HCT116 (cell line): ENCODE data around the gene CDC42EP3. TPM values are rescaled to one million over a fixed set of nuclear protein-coding genes. Genes with fewer than 3 reads are reported as not detected.

Experiments
- ATAC-seq: fragments of 200-7000 bp; cut with Tn5 transposase; 2 replicates; pipeline ENCODE4 v1.9.1; 2020; ENCODE audit warnings: mild to moderate bottlenecking, moderate library complexity
- BruUV-seq: library from RNA; stranded (reverse); fragments of 400-500 nt; replicated peaks from 2 replicates; lab custom pipeline; 2021; lab: Mats Ljungman, UMichigan
- CTCF ChIA-PET: fragments of 300-600 bp; sonication (Branson Sonifier 250); formaldehyde crosslinking; loops from one replicate; lab custom pipeline; 2021; ENCODE audit warnings: antibody characterized with exemption; lab: Charles Lee
- POLR2A ChIA-PET: fragments of 300-600, 350-600 bp; sonication (Branson Sonifier 250); formaldehyde crosslinking; loops from one replicate; lab custom pipeline; 2021; ENCODE audit warnings: antibody characterized with exemption; lab: Charles Lee
- RAD21 ChIA-PET, 2 experiments: fragments of 300-600 bp; sonication (Branson Sonifier 250); formaldehyde crosslinking; loops; one replicate each; lab custom pipeline; 2023; ENCODE audit warnings: low total read pairs in 2 of 2; ENCODE audit not compliant: uncharacterized antibody in 2 of 2, unreplicated experiment in 2 of 2, low non-redundant PET in 1 of 2; lab: Charles Lee
- DNase-seq: peaks from one replicate; pipeline ENCODE4 v3.0.0-alpha.2; 2010; ENCODE audit warnings: low read depth, low spot score
- H2AFZ ChIP-seq: fragments of 200-600 bp; shearing (Covaris generic), sonication (generic); 2 replicates; pipeline ENCODE4 v1.6.1; 2017; ENCODE audit warnings: low read depth, mixed run types, mixed read lengths, antibody characterized with exemption, low read length; ENCODE audit not compliant: poor library complexity, severe bottlenecking
- H3K27ac ChIP-seq: 2 replicates; pipeline ENCODE4 v1.5.1; 2012; ENCODE audit warnings: low read depth, low read length
- H3K27me3 ChIP-seq: fragments of 200-600 bp; sonication (generic); 2 replicates; pipeline ENCODE4 v1.6.1; 2016; ENCODE audit warnings: mixed run types, low read length, mixed read lengths; ENCODE audit not compliant: insufficient read depth
- H3K36me3 ChIP-seq, 2 experiments: fragments of 200-500 bp in 1 of 2; fragments of 200-600 bp in 1 of 2; sonication (Bioruptor generic) in 1 of 2; sonication (generic) in 1 of 2; 2 replicates each; pipeline versions ENCODE4 v1.5.1 to v1.6.1; 2014 to 2016; ENCODE audit warnings: low read length in 2 of 2, inconsistent platforms in 1 of 2, mixed read lengths in 1 of 2, mixed run types in 1 of 2; ENCODE audit not compliant: insufficient read depth in 2 of 2, control insufficient read depth in 1 of 2
- H3K4me1 ChIP-seq, 2 experiments: fragments of 200-600 bp in 1 of 2; sonication (generic) in 1 of 2; 2 replicates each; pipeline versions ENCODE4 v1.5.1 to v1.6.1; 2012 to 2017; ENCODE audit warnings: low read length in 2 of 2, inconsistent platforms in 1 of 2, mild to moderate bottlenecking in 1 of 2, mixed read lengths in 1 of 2, mixed run types in 1 of 2, moderate library complexity in 1 of 2; ENCODE audit not compliant: insufficient read depth in 2 of 2, control insufficient read depth in 1 of 2
- H3K4me2 ChIP-seq: fragments of 200-600 bp; sonication (generic); 2 replicates; pipeline ENCODE4 v1.6.1; 2017; ENCODE audit warnings: mixed run types, low read length, mixed read lengths
- H3K4me3 ChIP-seq, 2 experiments: fragments of 200-600 bp in 1 of 2; sonication (generic) in 1 of 2; replicated peaks in 1 of 2; 2 replicates each; pipeline ENCODE4 v1.5.1; 2011 to 2016; ENCODE audit warnings: low read length in 2 of 2, control low read depth in 1 of 2, low read depth in 1 of 2, mild to moderate bottlenecking in 1 of 2, mixed read lengths in 1 of 2, mixed run types in 1 of 2
- H3K79me2 ChIP-seq: fragments of 200-600 bp; sonication (generic); 2 replicates; pipeline ENCODE4 v1.6.1; 2017; ENCODE audit warnings: mild to moderate bottlenecking, mixed run types, low read length, moderate library complexity, mixed read lengths; ENCODE audit not compliant: insufficient read depth
- H3K9ac ChIP-seq: fragments of 200-600 bp; sonication (generic); 2 replicates; pipeline ENCODE4 v1.6.1; 2016; ENCODE audit warnings: low read length, mixed read lengths
- H3K9me2 ChIP-seq: fragments of 200-600 bp; sonication (generic), shearing (Covaris generic); 2 replicates; pipeline ENCODE4 v1.6.1; 2017; ENCODE audit warnings: mixed run types, mild to moderate bottlenecking, moderate library complexity; ENCODE audit not compliant: insufficient read depth
- H3K9me3 ChIP-seq, 2 experiments: fragments of 200-500 bp in 1 of 2; fragments of 200-600 bp in 1 of 2; sonication (Bioruptor generic) in 1 of 2; sonication (generic) in 1 of 2; 2 replicates each; pipeline ENCODE4 v1.6.1; 2014 to 2017; ENCODE audit warnings: low read length in 2 of 2, mixed read lengths in 2 of 2, inconsistent platforms in 1 of 2, low read depth in 1 of 2, mild to moderate bottlenecking in 1 of 2, mixed run types in 1 of 2, moderate library complexity in 1 of 2; ENCODE audit not compliant: control insufficient read depth in 1 of 2, insufficient read depth in 1 of 2
- H4K20me1 ChIP-seq: fragments of 200-600 bp; sonication (generic), shearing (Covaris generic); 2 replicates; pipeline ENCODE4 v1.6.1; 2017; ENCODE audit warnings: mixed run types, mild to moderate bottlenecking, moderate library complexity; ENCODE audit not compliant: insufficient read depth
- EGR1 ChIP-seq: IDR thresholded peaks from 2 replicates; pipeline ENCODE4 v1.6.1; 2012; ENCODE audit warnings: low read depth
- EZH2 ChIP-seq: fragments of 200-600 bp; sonication (generic); IDR thresholded peaks from 2 replicates; pipeline ENCODE4 v1.6.1; 2017; ENCODE audit warnings: antibody characterized with exemption, mixed run types
- JUND ChIP-seq: IDR thresholded peaks from 2 replicates; pipeline ENCODE4 v1.6.1; 2012
- TCF7L2 ChIP-seq: IDR thresholded peaks from 2 replicates; pipeline ENCODE4 v1.7.0; 2011; ENCODE audit warnings: borderline replicate concordance, inconsistent platforms; ENCODE audit not compliant: insufficient read depth, insufficient read length; ENCODE audit errors: extremely low read depth
- ZNF274 ChIP-seq: fragments of 200-500 bp; sonication (Bioruptor generic); IDR thresholded peaks from 2 replicates; pipeline ENCODE4 v1.6.1; 2014; ENCODE audit warnings: mild to moderate bottlenecking, low read depth, low read length, inconsistent platforms
- intact Hi-C: fragments of 100-400 bp; cut with micrococcal nuclease; formaldehyde crosslinking; loops from 2 replicates; pipeline ENCODE4 v1.10.0; 2022
- total RNA-seq: library from RNA; stranded (reverse); gene quantifications from one replicate; pipeline ENCODE4 v1.2.1, GENCODE V29; 2021; ENCODE audit not compliant: unreplicated experiment
- TF ChIP-seq, protein P1 (sequence below): IDR thresholded peaks from 2 replicates; pipeline ENCODE4 v1.6.1; 2012

Gene CDC42EP3
- total RNA-seq, 1 experiment from 2014 or later = 38.2 TPM

DNA sequence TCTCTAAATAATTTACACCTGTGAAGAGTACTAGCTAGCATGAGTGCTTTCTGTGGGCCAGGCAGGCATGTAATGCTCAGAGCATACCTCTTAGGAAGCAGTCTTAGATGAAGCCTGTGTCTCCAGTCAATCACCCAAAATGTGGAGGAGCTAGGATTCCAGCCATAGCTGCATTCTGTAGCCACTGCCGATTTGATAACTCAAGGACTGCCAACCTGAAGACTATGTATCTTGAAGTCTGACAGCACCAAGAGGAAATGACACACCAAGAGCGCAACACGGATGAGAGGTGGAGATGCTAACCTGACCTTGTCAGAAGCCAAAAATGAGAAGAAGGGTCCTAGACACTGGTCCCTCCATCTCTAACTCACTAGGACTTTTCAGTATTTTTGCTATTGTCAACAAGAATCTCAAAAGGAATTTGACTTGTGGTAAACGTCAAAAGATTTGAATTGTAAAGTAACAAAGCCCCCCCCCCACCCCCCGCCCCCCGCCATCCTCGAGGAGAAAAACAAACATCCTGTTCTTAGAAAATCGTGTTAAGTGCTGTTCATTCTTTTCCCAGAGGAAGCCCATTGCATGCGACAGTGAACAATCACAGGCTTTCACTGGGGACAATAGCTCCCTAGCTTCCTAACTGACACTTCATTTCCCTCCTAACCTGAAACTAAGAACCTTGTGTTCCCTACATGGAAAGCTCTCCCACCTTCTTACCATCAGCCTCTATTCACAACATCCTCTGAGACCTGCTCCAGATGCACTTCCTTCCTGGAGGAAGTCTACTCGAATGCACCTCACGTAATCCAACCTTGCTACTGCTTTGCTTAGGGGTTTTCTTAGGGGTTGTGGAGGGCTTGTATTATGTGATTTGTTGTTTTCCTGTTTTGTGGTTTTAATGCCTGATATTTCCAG is 14.7 kb downstream of the CDC42EP3 start:
- Histone ChIP-seq H3K36me3 (no peaks in the 10 kb centered on the region; a peak in 1 of 4 replicates), H3K9ac (no peak overlapping the region), H3K79me2 (peaks cover 98% of the 10 kb centered on the region), H3K4me3 (no peak overlapping the region), H3K4me2 (no peak overlapping the region), H3K27ac (no peak overlapping the region), H4K20me1 (no peaks in the 10 kb centered on the region), H2AFZ (no peak overlapping the region), H3K9me3 (no peaks in the 10 kb centered on the region), H3K27me3 (no peaks in the 10 kb centered on the region), H3K9me2 (no peaks in the 10 kb centered on the region)
- BruUV-seq = no TSS peak
- ChIA-PET POLR2A (interaction anchor here (0.6 kb wide), 2 partner anchors 9 to 44 kb away, joined by 3 to 5 read pairs; no protein-coding TSS in a partner anchor), CTCF (no interaction called here)
- no peak for DNase-seq
- TF ChIP-seq JUND = no peak
- TF ChIP-seq EGR1 = no peak
- TF ChIP-seq, protein P1, sequence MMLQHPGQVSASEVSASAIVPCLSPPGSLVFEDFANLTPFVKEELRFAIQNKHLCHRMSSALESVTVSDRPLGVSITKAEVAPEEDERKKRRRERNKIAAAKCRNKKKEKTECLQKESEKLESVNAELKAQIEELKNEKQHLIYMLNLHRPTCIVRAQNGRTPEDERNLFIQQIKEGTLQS = no peak
- no peak for TF ChIP-seq EZH2
- no peak for TF ChIP-seq TCF7L2
- no peak for TF ChIP-seq ZNF274
- TF ChIP-seq, all 23 proteins: peak for 0
- ATAC-seq = no peak
- H3K4me1 ChIP-seq = peaks cover 19 to 55% of the 10 kb centered on the region in 2 experiments
- intact Hi-C loops = no loop called here
- RAD21 ChIA-PET = interaction anchor here in 1 of 2 experiments (0.6 kb wide), 1 partner anchor 279 kb away, joined by 3 read pairs; no protein-coding TSS in a partner anchor
